Prostate gland (tissue), 2 donors: Measurements from ENCODE around the gene LHPP.

Experiments used
- CTCF ChIP-seq, 4 experiments: fragments of 200-600 bp in 2 of 4; fragments of 450-650 bp in 2 of 4; sonication (generic) in 2 of 4; IDR thresholded peaks; 1 replicate in 3 of 4; 2 replicates in 1 of 4; pipeline ENCODE4 v1.5.1; 2016 to 2019; ENCODE audit warnings: antibody characterized with exemption in 4 of 4, mild to moderate bottlenecking in 2 of 4, moderate library complexity in 2 of 4
- POLR2A ChIP-seq: fragments of 450-650 bp; IDR thresholded peaks from one replicate; pipeline ENCODE4 v1.6.1; 2016; ENCODE audit warnings: antibody characterized with exemption, mild to moderate bottlenecking
- POLR2AphosphoS5 ChIP-seq: sonication (generic); formaldehyde crosslinking; IDR thresholded peaks from one replicate; pipeline ENCODE4 v1.6.1; 2017; ENCODE audit warnings: antibody characterized with exemption

GRCh38 chr10:124455441-124455840 lies 6.2 kb upstream of the LHPP start:
- TF ChIP-seq CTCF (IDR thresholded peaks at IDR 0.05) (no peak), POLR2A (no peak), POLR2AphosphoS5 (no peak)
